ENCODE measurements around the gene C4A.
"Not testable (repeated sequence)": the region's sequence is repeated elsewhere in the genome, so short reads cannot be mapped to it uniquely, and the experiment has no call there.

The C4A gene

DNA sequence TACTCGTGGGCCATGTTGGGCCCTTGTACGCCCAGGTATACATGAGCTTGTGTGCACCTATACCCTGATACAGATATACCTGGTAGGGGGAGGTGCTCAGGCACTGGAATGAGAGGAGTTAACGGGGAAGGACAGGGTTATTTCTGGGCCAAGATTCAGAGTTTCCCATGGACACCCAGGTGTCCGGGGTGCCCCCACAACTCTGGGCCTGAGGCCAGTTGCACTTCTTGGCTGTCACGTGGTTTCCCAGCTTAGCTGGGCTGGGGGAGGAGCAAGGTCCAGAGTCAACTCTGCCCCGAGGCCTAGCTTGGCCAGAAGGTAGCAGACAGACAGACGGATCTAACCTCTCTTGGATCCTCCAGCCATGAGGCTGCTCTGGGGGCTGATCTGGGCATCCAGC is at the start of gene C4A:
C4A (plus strand) TSS at position 314 of the 400 bp plus-strand sequence; CDS start at position 365, 51 bp downstream.
- DNase-seq (ENCODE audit: low read depth in 2 of 2), result not testable (repeated sequence)

DNA sequence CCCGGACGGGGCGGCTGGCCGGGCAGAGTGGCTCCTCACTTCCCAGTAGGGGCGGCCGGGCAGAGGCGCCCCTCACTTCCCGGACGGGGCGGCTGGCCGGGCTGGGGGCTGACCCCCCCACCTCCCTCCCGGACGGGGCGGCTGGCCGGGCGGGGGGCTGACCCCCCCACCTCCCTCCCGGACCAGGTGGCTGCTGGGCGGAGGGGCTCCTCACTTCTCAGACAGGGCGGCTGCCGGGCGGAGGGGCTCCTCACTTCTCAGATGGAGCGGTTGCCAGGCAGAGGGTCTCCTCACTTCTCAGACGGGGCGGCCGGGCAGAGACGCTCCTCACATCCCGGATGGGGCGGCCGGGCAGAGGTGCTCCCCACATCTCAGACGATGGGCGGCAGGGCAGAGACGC is 49.7 kb upstream of the C4A start:
- DNase-seq (ENCODE audit: low read depth in 2 of 2), result not testable (repeated sequence)

GRCh38 chr6:31933537-31933936 is 48.3 kb upstream of the C4A start:
- DNase-seq (ENCODE audit: low read depth in 2 of 2), result no peak

- DNase-seq (ENCODE audit: low read depth in 2 of 2), result no peak
Observed at GRCh38 chr6:31935021-31935420, 46.8 kb upstream of the C4A start.

GRCh38 chr6:31935823-31936222 is 46.0 kb upstream of the C4A start:
- no peak for DNase-seq (ENCODE audit: low read depth in 2 of 2)

DNA sequence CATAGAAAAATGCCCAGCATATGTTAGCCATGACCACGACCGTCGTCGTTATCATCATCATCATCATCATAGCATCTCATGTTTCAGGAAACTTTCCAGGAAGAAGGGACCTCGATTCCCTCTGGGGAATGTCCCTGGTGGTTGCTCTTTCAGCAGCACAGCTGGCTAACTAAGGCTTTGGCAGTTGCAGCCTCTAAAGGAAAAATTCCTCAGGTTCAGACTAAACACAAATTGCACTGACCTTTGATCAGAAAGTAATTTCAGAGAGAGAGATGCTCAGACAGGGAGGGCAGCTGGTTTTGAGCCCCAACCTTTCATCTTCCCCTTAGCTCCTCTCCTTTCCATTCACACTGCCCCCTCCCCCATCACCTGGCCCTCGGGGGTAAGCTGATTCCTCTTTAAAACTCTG is 41.6 kb upstream of the C4A start:
- DNase-seq (ENCODE audit: low read depth in 2 of 2), result no peak

DNA sequence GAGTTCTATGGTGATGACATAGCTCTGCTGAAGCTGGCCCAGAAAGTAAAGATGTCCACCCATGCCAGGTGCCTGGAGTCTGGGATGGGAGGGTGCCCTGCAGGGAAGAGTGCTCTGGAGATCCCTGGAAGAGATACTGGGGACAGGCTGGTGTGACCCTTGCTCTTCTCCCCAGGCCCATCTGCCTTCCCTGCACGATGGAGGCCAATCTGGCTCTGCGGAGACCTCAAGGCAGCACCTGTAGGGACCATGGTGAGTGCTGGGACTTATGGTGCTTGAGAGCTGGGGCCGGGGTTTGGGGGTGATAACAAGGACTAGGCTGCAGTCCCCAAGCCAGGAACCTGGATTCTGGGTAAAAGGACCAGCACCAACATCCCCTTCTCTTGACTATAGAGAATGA is 38.1 kb upstream of the C4A start:
- no peak for DNase-seq (ENCODE audit: low read depth in 2 of 2)

DNA sequence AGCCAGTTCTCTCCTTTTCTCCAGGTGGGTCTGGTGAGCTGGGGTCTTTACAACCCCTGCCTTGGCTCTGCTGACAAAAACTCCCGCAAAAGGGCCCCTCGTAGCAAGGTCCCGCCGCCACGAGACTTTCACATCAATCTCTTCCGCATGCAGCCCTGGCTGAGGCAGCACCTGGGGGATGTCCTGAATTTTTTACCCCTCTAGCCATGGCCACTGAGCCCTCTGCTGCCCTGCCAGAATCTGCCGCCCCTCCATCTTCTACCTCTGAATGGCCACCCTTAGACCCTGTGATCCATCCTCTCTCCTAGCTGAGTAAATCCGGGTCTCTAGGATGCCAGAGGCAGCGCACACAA is 36.7 kb upstream of the C4A start:
- no peak for DNase-seq (ENCODE audit: low read depth in 2 of 2)

GRCh38 chr6:31945507-31946369 is 36.1 kb upstream of the C4A start, which contains the start of gene CFB:
Gene CFB, plus strand, starts transcription at chr6:31946095. Its CDS starts 127 bp downstream, at chr6:31946222.
- DNase-seq (ENCODE audit: low read depth in 2 of 2), result no peak

DNA sequence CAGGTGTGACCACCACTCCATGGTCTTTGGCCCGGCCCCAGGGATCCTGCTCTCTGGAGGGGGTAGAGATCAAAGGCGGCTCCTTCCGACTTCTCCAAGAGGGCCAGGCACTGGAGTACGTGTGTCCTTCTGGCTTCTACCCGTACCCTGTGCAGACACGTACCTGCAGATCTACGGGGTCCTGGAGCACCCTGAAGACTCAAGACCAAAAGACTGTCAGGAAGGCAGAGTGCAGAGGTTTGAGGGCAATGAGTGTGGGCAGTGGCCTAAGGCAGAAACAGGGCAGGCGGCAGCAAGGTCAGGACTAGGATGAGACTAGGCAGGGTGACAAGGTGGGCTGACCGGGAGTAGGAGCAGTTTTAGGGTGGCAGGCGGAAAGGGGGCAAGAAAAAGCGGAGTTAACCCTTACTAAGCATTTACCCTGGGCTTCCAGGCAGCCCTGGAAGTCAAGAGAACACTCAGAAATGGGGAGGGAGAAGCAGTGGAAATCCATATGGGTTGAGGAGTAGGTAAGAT is 35.4 kb upstream of the C4A start:
- no peak for DNase-seq (ENCODE audit: low read depth in 2 of 2)

DNA sequence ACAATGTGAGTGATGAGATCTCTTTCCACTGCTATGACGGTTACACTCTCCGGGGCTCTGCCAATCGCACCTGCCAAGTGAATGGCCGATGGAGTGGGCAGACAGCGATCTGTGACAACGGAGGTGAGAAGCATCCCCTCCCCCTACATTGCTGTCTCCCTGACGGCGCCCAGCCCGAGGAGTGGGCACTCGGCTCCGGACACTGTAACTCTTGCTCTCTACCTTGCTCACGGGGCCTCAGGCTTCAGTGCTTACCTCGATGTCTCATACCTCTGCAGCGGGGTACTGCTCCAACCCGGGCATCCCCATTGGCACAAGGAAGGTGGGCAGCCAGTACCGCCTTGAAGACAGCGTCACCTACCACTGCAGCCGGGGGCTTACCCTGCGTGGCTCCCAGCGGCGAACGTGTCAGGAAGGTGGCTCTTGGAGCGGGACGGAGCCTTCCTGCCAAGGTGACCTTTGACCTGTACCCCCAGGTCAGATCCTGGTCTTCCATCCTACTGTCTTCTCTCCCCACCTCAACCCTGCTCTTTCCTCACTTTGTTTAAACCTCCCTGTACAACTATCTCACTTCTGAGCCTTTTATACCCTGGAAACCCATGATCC is 34.7 kb upstream of the C4A start:
- DNase-seq (ENCODE audit: low read depth in 2 of 2), result no peak

- no peak for DNase-seq (ENCODE audit: low read depth in 2 of 2)
Observed at GRCh38 chr6:31947864-31948263, 34.0 kb upstream of the C4A start.

DNA sequence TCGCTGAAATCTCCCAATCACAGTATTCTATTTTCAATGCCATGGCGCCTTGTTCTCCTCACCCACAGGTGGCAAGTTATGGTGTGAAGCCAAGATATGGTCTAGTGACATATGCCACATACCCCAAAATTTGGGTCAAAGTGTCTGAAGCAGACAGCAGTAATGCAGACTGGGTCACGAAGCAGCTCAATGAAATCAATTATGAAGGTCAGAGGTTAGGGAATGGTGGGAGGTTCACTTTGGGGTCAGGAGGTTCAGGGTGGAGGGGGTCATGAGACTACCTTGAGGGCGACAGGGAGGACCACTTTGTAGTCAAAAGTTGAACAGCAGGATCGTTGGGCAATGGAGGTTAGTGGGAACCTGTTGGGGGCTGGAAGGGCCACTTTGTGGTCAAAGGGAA is 33.6 kb upstream of the C4A start:
- no peak for DNase-seq (ENCODE audit: low read depth in 2 of 2)

DNA sequence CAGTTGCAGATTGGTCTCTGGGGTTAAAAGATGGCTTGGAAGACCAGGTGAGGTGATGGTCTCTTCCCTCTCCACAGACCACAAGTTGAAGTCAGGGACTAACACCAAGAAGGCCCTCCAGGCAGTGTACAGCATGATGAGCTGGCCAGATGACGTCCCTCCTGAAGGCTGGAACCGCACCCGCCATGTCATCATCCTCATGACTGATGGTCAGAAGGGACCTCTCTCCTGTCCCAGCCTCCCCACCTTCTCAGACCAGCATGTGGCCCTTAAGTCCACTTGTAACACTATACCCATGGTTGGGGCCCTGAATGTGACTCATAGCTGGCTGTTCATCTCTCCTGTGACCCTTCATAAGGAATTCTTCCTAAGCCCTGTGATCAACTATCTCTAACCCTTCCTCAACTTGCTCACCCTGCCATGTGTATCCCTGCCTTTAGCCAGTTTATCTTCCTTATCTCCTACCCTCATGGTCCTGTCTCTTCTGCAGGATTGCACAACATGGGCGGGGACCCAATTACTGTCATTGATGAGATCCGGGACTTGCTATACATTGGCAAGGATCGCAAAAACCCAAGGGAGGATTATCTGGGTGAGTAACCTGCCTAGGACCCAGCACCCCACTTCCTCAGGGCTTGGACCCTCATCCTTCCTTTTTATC is 33.0 kb upstream of the C4A start:
- DNase-seq (ENCODE audit: low read depth in 2 of 2), result no peak

- DNase-seq (ENCODE audit: low read depth in 2 of 2), result no peak
Observed at GRCh38 chr6:31949926-31950548, 31.8 kb upstream of the C4A start.

- no peak for DNase-seq (ENCODE audit: low read depth in 2 of 2)
Observed at GRCh38 chr6:31952140-31952805, 29.6 kb upstream of the C4A start.

DNA sequence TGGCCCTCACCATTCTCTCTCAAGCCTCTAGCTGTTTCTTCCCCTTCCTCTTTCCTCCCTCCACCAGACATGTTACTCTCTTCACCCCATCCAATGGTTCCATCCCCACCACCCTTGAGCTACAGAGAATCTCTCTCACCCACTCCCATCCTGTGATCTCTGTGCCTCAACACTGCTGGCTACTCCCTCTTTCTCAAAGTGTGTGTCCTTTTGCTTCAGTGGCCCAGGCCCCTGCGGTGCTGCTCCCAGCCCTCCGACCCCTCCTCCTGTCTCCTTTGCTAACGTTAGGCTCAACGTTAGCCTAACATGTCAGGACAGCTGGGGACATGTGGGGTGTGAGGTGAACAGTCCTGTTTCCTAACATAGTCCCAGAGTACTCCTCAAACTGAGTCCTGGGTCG is 29.0 kb upstream of the C4A start:
- no peak for DNase-seq (ENCODE audit: low read depth in 2 of 2)

DNA sequence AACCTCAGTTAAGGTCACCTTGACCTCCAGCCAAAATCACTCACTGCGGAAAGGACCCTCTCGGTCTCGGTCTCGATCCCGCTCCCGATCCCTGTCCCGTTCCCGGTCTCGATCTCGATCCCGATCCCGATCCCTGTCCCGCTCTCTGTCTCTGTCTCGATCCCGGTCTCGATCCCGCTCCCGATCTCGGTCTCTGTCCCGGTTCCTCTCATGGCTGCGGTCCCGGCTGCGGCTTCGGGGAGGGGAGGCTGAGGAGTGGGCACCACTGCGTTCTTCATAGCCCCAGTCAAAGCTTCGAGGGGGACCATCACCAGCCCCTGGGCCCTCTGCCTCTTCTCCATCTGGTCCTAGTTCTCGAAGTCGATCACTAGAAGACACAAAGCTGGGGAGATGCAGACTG is 27.3 kb upstream of the C4A start:
- DNase-seq (ENCODE audit: low read depth in 2 of 2), result no peak

DNA sequence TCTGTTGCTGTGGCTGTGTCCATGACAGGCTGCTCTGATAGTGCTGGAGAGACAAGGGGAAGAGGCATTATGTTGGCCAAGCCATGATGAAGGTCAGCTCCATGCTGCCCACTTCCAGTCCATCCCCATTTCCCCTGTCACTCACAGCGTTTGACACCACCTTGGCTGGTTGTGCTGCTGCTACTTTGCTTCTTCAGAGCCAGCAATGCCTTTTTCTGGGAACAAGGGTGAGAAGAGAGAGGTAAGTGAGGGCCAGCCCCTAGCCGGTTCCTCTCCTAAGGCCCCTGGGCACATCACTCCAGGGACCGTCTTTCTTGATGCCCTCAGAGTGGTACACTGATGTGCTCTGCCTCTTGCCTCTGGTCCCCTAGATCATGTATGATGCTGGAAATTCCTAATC is 25.1 kb upstream of the C4A start:
- no peak for DNase-seq (ENCODE audit: low read depth in 2 of 2)

GRCh38 chr6:31958412-31958740 is 23.5 kb upstream of the C4A start:
- DNase-seq (ENCODE audit: low read depth in 2 of 2), result no peak

All from stimulated activated CD4-positive, alpha-beta T cell treated with anti-CD3 and anti-CD28 coated beads, Interleukin-1b, Interleukin-23, amount 100 ng/mL, for 1 hour (primary cell).